ENCODE results near the gene ADM5. TPM values are rescaled to one million over a fixed set of nuclear protein-coding genes. Genes with fewer than 3 reads are reported as not detected.

The ADM5 gene
- total and polyA plus RNA-seq, 10 of the 15 experiments (the other 5 are each of a cell fraction or from before 2014, with no cell fraction given), result 0.05 to 6.0 (median 1.2) TPM; not detected in 1

GRCh38 chr19:49730166-49730565 is 40.8 kb downstream of the ADM5 start:
- H3K27ac ChIP-seq (ENCODE audit: control insufficient read depth, insufficient read depth), result no peak overlapping the region
- ATAC-seq, result no peak
- RAD21 ChIA-PET (ENCODE audit: unreplicated experiment), result no interaction called here
- BruUV-seq (replicated peaks), result no TSS peak
- no peaks in the 10 kb centered on the region for H3K79me2 ChIP-seq (ENCODE audit: control insufficient read depth, insufficient read depth, low read length)
- H3K27me3 ChIP-seq (replicated peaks in 1 of 2; ENCODE audit: control insufficient read depth in 2 of 2, insufficient read depth in 2 of 2, low read length in 1 of 2), result no peaks in the 10 kb centered on the region
- H3K4me1 ChIP-seq (ENCODE audit: control insufficient read depth, insufficient read depth, low read length), result no peaks in the 10 kb centered on the region
- CTCF ChIA-PET, result no interaction called here
- no peak overlapping the region for H3K4me3 ChIP-seq
- no peaks in the 10 kb centered on the region for H3K36me3 ChIP-seq (ENCODE audit: control insufficient read depth in 2 of 2, insufficient read depth in 2 of 2, low read length in 1 of 2)
- in situ Hi-C loops (cut with MboI) (no loop called here), intact Hi-C loops (cut with micrococcal nuclease; ENCODE audit: unreplicated experiment) (no loop called here)
- H3K9ac ChIP-seq (ENCODE audit: control insufficient read depth, insufficient read depth, low read length), result no peak overlapping the region
- H3K4me2 ChIP-seq (ENCODE audit: control insufficient read depth, insufficient read depth), result no peak overlapping the region
- H2AFZ ChIP-seq (ENCODE audit: control insufficient read depth, low read depth, low read length), result no peak overlapping the region
- H4K20me1 ChIP-seq (ENCODE audit: control insufficient read depth, insufficient read depth), result no peaks in the 10 kb centered on the region
- POLR2A ChIA-PET, result no interaction called here
- SMC1A ChIA-PET (ENCODE audit: uncharacterized antibody, unreplicated experiment), result interaction anchor here (1.4 kb wide), 1 partner anchor 24 kb away, joined by 3 read pairs; no protein-coding TSS in a partner anchor
- no peak for FAIRE-seq
- no peaks in the 10 kb centered on the region for H3K9me3 ChIP-seq (replicated peaks; ENCODE audit: control insufficient read depth, insufficient read depth, low read length)
- 9% methylated on average over 5 of the region's 5 CpGs for WGBS (ENCODE audit: insufficient coverage, insufficient replicate concordance, low lambda C conversion rate, missing lambda C conversion rate)
- DNase-seq (ENCODE audit: low read depth, low spot score), result no peak
- no peak for TF ChIP-seq HDGF (IDR thresholded peaks at IDR 0.05)
- TF ChIP-seq IKZF1 (conservative IDR thresholded peaks at IDR 0.05), result no peak
- no peak for TF ChIP-seq BCL3 (IDR thresholded peaks at IDR 0.05; ENCODE audit: borderline replicate concordance, insufficient read depth, low read depth, low read length, poor library complexity, severe bottlenecking)
- no peak for TF ChIP-seq EP300 (IDR thresholded peaks at IDR 0.05; ENCODE audit: borderline replicate concordance in 1 of 2, control insufficient read depth in 1 of 2, low read depth in 2 of 2, low read length in 2 of 2)
- TF ChIP-seq CEBPZ (IDR thresholded peaks at IDR 0.05; ENCODE audit: low read depth, low read length), result no peak
- TF ChIP-seq TARDBP (IDR thresholded peaks at IDR 0.05; ENCODE audit: borderline replicate concordance), result no peak
- no peak for TF ChIP-seq CEBPB (IDR thresholded peaks at IDR 0.05; ENCODE audit: borderline replicate concordance in 1 of 2, low read depth in 2 of 2, low read length in 2 of 2)
- TF ChIP-seq E2F4 (IDR thresholded peaks at IDR 0.05; ENCODE audit: low read depth, low read length), result no peak
- no peak for TF ChIP-seq ZSCAN29 (IDR thresholded peaks at IDR 0.05)
- TF ChIP-seq PAX5 (IDR thresholded peaks at IDR 0.05; ENCODE audit: borderline replicate concordance, low read depth, low read length), result no peak
- no peak for TF ChIP-seq E2F8 (IDR thresholded peaks at IDR 0.05; ENCODE audit: low read depth, partially characterized antibody)
- no peak for TF ChIP-seq TAF1 (IDR thresholded peaks at IDR 0.05; ENCODE audit: borderline replicate concordance, low read depth, low read length)
- no peak for TF ChIP-seq POLR2AphosphoS5 (IDR thresholded peaks at IDR 0.05; ENCODE audit: low read length)
- no peak for TF ChIP-seq HDAC2 (IDR thresholded peaks at IDR 0.05)
- TF ChIP-seq ZNF217 (IDR thresholded peaks at IDR 0.05), result no peak
- TF ChIP-seq PAX8 (IDR thresholded peaks at IDR 0.05), result no peak
